Measurements from ENCODE around the gene EXOSC7. TPM values are rescaled to one million over a fixed set of nuclear protein-coding genes. Genes with fewer than 3 reads are reported as not detected.

EXOSC7 gene
- total and polyA plus RNA-seq, 9 of the 15 experiments (the other 6 are each of a cell fraction or from before 2014, with no cell fraction given): 88.5 to 237 (median 112) TPM

- TF ChIP-seq MBD1 (CRISPR knock-in tag; IDR thresholded peaks at IDR 0.05): no peak
Measured at GRCh38 chr3:45055032-45055410, 79.0 kb downstream of the EXOSC7 start (continued).

- intact Hi-C loops (cut with micrococcal nuclease) (loop anchor here (1.0 to 2.0 kb wide), 3 partner anchors 15 to 116 kb away; no protein-coding TSS in a partner anchor), in situ Hi-C loops (cut with MboI) (no loop called here)
- Histone ChIP-seq H2AFZ (ENCODE audit: low read depth, low read length) (peak overlapping the region; percentile 48), H4K20me1 (replicated peaks; ENCODE audit: control insufficient read depth, insufficient read depth, low read length) (no peaks in the 10 kb centered on the region), H3K4me2 (ENCODE audit: insufficient read depth, low read length) (no peak overlapping the region), H3K27me3 (ENCODE audit: control insufficient read depth in 2 of 2, insufficient read depth in 2 of 2, low read length in 2 of 2) (no peaks in the 10 kb centered on the region), H3K27ac (ENCODE audit: extremely low read depth, low read depth, low read length) (peak overlapping the region; percentile 32; the same call in 2 of the 3 replicates), H3K4me3 (no peak overlapping the region), H3K9me3 (replicated peaks; ENCODE audit: control insufficient read depth, insufficient read depth, low read depth, low read length) (no peaks in the 10 kb centered on the region), H3K9me1 (ENCODE audit: control insufficient read depth, insufficient read depth, low read length) (no peaks in the 10 kb centered on the region), H3K4me1 (replicated peaks in 1 of 2; ENCODE audit: control insufficient read depth in 2 of 2, insufficient read depth in 2 of 2, low read length in 2 of 2) (peaks cover 21 to 74% of the 10 kb centered on the region in 2 experiments), H3K79me2 (ENCODE audit: control insufficient read depth, insufficient read depth, low read length) (no peaks in the 10 kb centered on the region), H3K36me3 (ENCODE audit: control insufficient read depth, insufficient read depth, low read length) (no peaks in the 10 kb centered on the region), H3K9ac (ENCODE audit: insufficient read depth in 1 of 2, low read depth in 2 of 2, low read length in 2 of 2) (peak overlapping the region in 1 of 2 experiments; percentile 14; a peak in 2 of 4 replicates)
- ATAC-seq (peak; percentile 82), DNase-seq (ENCODE audit: extremely low read depth in 1 of 4, low spot score in 3 of 4) (peak; percentile 58 to 89 (median 68)), FAIRE-seq (peak; percentile 80)
- no TSS peak for BruUV-seq (replicated peaks)
- 28% methylated on average over 7 of the region's 7 CpGs for WGBS (ENCODE audit: insufficient coverage, low coverage, missing lambda C conversion rate)
- CTCF ChIA-PET (ENCODE audit: low intra/inter-chr PET ratio): interaction anchor here (0.6 to 1.4 kb wide), 3 partner anchors 17 to 155 kb away, joined by 3 to 4 read pairs (median 3); no protein-coding TSS in a partner anchor
- POLR2A ChIA-PET: interaction anchor here (0.6 to 6.1 kb wide), 4 partner anchors 13 to 37 kb away, joined by 3 to 32 read pairs (median 4); no protein-coding TSS in a partner anchor
- peak; percentile 56 for TF ChIP-seq ZNF175 (CRISPR knock-in tag; IDR thresholded peaks at IDR 0.05; ENCODE audit: low read depth)
- no peak for TF ChIP-seq ZNF140 (CRISPR knock-in tag; IDR thresholded peaks at IDR 0.05)
- TF ChIP-seq ZNF384 (IDR thresholded peaks at IDR 0.05; ENCODE audit: low read depth, low read length): no peak
- TF ChIP-seq SMAD4 (CRISPR knock-in tag; conservative IDR thresholded peaks at IDR 0.05): 0 out of 2 replicates have a peak, but pooled peaks have one; percentile 36
- TF ChIP-seq SOX6 (IDR thresholded peaks at IDR 0.05): 0 out of 2 replicates have a peak, but pooled peaks have one; percentile 12
- 0 out of 2 replicates have a peak, but pooled peaks have one; percentile 3 for TF ChIP-seq ARID1B (IDR thresholded peaks at IDR 0.05)
- 0 out of 2 replicates have a peak, but pooled peaks have one; percentile 46 for TF ChIP-seq EHMT2 (IDR thresholded peaks at IDR 0.05)
- no peak for TF ChIP-seq KLF10 (CRISPR knock-in tag; IDR thresholded peaks at IDR 0.05)
- no peak for TF ChIP-seq XRCC5 (IDR thresholded peaks at IDR 0.05; ENCODE audit: low read depth, low read length)
- TF ChIP-seq XRCC3 (IDR thresholded peaks at IDR 0.05): no peak
- TF ChIP-seq IRF9 (tag; IDR thresholded peaks at IDR 0.05): 0 out of 2 replicates have a peak, but pooled peaks have one; percentile 22
- TF ChIP-seq TAF15 (IDR thresholded peaks at IDR 0.05; ENCODE audit: low read depth, low read length): no peak
- no peak for TF ChIP-seq MITF (IDR thresholded peaks at IDR 0.05)
- TF ChIP-seq E2F3 (CRISPR knock-in tag; IDR thresholded peaks at IDR 0.05): no peak
- TF ChIP-seq CHCHD3 (CRISPR knock-in tag; IDR thresholded peaks at IDR 0.05): no peak
Measured at GRCh38 chr3:45055411-45056143, 79.5 kb downstream of the EXOSC7 start.

All from K562 (cell line).